Tongue (tissue), 2 donors: ENCODE data around the gene DHFR2. TPM values are rescaled to one million over a fixed set of nuclear protein-coding genes. Genes with fewer than 3 reads are reported as not detected.
"Not testable (repeated sequence)": the region's sequence is repeated elsewhere in the genome, so short reads cannot be mapped to it uniquely, and the experiment has no call there.

Experiments
- DNase-seq: peaks from one replicate; pipeline ENCODE4 v3.0.0-alpha.2; 2015
- total RNA-seq: library from RNA; depleted of rRNA; stranded (reverse); fragments of >200 nt; gene quantifications from one replicate; pipeline ENCODE4 v1.2.3, GENCODE V29; 2014

DHFR2 gene
- total RNA-seq: 7.2 TPM

DNA sequence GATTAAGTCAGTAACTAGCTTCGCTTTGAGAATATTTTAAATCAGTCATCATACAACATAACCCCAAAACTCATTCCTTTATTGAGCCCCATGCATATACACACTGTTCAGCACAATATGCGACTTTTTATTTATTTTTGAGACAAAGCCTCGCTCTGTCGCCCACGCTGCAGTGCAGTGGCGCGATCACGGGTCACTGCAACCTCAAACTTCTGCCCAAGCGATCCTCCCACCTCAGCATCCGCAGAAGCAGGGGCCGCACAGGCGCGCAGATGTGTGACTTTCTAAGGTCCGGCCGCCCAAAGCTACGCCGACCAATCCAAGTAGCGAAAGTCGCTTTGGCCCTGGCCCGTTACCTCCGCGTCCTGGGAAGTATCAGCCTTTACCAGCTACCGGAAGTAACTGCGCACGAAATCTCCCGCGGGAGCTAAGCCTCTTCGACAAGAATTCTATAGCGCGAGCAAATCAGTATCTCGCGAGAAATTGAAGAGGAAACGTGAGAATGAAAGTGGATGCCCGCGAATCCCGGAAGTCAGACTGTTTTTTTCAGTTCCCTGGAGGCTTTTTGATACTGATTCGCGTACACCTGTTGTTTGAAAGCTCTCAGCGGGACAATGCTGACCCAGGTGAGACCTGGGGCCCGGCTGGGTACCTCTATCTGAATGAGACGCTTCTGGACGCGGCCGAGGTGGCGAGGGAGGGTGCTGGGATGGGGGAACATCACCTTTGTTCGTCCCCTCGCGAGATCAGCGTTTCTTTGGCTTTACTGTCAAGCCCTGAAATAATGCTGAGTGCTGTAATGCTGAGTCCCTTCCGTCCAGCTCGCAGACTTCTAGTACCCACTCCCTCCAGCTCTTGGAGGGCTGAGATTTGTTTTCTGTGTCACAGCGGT lies at the start of gene DHFR2, which contains the start of gene NSUN3:
DHFR2 (minus strand) TSS at position 404 of the 892 bp plus-strand sequence. CDS start 1,405 bp downstream, outside the sequence.
NSUN3 (plus strand) TSS at position 549 of the 892 bp plus-strand sequence; CDS start at position 615, 66 bp downstream.
- peak; percentile 98 for DNase-seq

DNA sequence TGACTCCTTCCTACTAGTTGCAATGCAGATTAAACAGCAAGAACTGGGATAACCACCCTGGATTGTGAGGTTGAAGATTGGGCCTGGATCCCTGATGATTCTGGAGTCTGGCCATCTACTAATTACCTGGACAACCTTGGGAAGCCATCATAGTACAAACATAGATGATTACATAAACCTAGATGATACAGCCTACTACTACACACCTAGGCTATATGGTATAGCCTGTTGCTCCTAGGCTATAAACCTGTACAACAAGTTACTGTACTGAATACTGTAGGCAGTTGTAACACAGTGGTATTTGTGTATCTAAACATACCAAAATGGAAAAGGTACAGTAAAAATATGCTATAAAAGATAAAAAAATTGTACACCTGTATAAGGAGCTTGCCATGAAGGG lies 48.1 kb upstream of the DHFR2 start:
- no peak for DNase-seq

DNA sequence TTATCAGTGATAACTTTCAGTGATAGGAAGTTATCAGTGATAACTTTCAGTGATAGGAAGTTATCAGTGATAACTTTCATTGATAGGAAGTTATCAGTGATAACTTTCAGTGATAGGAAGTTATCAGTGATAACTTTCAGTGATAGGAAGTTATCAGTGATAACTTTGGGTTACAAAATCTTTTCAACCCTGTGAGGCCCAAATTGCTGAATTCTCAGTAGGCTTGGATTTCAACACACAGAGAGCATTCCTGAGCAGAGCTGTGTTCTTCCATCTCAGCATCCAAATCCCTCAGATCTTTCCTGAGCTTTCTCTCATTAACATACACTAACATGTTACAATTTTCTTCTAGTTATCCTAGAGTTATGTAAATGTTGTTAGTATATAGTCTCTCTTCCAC lies 47.5 kb upstream of the DHFR2 start:
- DNase-seq: not testable (repeated sequence)

DNA sequence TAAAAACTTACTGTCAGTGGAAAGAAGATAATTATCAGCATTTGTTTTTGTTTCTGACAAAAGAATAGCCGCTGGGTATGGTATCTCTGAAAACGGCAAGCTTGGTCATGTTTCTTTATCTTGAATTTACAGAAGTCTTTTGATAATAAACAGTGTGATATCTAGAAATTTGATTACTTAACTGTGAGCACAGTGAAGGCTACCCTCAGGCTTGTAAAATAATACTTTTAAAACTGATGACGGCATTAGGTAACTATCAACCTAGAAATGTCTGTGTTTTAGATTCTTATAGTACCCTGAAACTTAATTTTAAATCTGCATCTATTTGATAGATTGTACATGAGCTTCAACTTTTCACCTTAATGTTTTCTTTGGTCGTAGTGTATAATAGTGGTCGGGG lies 43.6 kb upstream of the DHFR2 start:
- no peak for DNase-seq

DNA sequence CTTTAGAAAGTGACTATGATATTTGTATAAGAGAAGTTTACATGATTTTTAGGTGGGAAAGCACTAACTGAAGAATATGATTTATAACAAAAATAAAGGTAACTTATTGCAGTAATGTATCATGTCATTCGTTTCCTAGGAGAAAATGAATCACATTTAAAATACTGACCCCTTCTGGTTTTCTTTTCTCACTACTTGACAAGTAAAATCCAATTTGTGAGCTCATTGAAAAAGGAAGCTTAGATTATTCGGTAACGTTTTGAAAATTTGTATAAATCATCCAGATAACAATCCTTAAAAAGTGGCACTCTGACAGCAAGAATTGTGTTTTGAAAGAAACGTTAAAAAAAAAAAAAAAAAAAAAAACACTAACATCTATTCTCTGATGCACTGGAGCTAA lies 39.1 kb upstream of the DHFR2 start:
- peak; percentile 5 for DNase-seq

DNA sequence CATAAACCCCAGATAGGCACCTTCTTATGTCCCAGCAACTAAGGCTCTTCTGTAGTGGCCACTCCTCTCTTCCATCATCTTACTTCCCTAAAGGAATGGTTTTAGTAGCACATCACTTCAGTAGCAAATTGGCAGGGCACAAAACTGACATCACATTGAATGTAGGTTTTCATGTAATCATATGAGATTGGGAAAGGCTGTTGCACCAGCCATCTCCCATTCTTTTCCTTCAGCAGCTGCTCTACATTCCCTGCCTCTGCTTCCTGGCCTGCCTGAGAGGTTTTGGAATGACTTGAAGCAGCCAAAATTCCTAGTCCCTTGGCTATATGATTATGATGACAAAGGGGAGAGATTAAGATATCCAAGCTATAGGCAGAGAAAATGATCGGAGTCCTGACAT lies 36.6 kb upstream of the DHFR2 start:
- DNase-seq: no peak

DNA sequence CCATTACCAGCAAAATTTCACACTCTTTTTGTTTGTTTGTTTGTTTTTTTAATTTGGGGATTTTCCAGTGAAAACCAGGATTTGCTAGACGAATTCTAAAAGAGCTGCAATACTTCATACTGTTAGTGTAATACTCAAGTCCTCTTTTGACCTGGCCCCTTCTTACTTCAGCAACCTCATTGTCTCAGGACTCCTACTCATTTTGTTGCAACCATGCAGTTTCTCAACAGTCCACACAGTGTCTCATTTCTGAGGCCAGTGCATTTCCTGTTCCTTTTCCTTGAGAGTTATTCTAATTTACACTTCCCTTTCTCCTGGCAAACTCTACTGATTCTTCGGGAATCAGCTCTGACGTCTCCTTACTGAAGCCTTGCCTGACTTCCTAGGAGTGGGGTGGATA lies 35.7 kb upstream of the DHFR2 start:
- no peak for DNase-seq

DNA sequence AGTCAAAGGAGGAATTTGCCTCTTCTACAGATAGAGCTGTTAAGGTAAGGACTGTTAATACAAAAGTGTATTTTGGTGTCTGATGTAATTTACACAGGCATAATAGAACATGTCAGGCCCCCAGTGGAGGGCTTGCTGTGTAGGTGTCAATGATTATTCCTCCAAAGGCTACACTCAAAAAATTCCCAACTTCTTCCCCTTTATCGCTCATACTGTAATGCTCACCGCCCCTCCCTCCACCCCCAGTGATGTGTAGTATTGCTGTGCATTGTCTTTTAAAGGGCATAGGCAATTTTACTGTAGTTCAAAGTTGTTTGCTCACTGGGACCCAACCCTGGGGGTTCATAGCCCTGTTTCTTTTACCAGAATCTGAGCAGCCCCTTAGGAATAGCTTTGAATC lies 32.4 kb upstream of the DHFR2 start:
- no peak for DNase-seq

DNA sequence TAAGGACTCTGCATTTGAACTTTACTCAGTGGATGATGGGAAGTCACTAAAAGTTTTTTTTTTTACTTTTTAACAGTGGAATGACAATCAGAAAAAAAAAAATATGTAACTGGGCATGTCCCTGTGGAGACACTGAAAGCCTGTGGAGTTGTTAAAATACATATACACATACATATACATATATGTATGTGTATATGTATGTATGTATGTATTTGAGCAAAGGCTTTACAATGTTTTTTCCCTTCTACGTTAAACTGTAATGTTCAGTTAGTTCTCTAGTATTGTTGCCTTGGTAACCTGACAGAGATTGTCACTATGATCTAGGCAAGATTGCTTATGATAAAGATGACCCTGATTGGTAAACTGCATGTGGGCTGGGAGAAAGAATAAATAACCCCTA lies 30.4 kb upstream of the DHFR2 start:
- DNase-seq: no peak

DNA sequence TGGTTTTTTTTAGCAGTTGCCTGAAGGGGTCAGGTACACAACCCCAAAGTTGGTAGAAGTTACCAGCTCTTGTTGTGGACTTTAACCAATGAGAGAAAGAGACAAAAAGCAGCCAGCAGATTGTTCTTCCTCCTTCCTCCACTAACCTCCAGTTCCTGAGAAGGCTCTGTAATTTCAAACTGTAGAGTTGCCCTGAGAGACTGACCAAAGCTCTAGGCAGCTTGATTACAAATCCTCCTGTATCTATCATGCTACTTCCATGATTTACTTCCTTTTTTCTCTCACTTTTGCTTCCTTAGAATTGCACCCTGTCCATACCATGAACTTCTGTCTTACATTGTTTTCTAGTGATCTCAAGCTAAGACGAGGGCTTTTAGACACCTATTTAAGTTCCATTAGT lies 29.4 kb upstream of the DHFR2 start:
- DNase-seq: no peak

DNA sequence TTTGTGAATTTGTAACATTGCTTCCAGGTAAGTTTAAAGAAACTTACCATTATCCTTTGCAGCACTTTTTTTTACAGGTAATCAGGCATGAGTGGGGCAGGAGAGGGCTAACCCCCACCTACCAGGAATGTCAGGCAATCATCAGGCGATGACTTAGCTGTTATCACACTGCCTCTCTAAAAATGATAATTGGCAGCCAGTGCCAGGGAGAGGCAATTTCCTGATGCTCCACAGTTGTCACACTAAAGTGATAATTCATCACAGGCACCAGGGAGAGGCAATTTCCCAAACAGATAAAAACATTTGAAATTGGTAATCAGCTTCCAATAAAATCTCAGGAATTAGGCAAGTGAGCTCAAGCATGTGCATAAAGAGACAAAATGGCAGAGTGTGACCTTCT lies 26.4 kb upstream of the DHFR2 start:
- no peak for DNase-seq

DNA sequence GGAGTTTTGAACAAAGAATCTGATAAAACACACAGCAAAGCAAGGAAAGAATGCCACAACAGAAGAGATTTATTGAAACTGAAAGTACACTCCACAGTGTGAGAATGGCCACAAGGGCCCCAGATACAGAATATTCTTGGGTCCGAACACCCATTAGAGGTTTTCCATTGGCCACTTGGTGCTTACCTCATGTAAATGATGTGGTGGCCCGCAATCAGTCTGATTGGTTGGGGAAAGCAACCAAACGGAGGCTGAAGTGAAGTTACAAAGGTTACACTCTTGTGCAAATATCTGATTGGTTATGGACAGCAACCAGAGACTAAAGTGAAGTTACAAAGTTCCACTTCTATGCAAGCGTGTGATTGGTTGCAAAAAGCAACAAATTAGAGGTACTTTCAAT lies 20.5 kb upstream of the DHFR2 start:
- DNase-seq: no peak

DNA sequence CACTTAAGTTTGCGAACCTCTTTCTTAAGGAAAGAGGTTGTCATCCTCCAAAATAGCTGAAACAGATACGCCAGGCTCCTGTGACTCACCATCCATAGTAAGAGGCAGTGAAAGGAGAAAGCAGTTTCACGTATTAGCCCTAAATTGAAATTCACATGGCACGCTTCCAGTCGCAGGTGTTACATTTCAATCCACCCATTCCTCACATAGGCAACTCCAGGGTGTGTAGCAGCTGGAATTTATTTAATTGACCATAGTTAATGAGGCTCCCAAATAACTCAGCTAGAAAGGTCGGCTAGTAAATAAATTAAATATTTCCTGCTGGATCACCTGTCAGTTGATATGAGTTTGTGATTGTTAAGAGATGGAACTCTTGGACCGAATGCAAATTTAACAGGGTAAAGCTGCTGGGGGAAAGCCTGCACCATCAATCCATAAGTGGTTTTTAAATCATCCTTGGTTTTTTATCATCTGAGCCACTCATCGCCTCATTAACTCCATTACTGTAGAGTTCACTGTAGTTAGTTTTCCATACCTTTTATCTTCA lies 19.7 kb upstream of the DHFR2 start:
- DNase-seq: no peak

DNA sequence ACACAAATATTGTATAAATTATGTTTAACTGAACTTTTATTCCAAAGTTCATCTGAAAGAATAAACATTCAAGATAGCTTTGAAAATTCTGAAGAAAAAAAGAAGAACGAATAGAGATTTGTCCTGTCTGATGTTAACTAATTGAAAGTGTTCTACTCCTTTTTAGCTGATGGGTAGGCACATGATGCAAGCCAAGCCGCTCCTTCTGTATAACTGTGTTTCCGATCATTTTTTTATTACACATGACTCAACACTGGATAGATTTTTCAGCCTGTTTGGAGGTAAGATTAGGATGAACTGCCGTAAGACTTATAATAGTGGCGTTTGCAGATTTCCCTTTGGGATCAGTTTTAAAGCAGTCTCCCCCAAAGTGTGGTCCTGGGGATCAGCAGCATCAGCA lies 19.2 kb upstream of the DHFR2 start:
- DNase-seq: no peak

DNA sequence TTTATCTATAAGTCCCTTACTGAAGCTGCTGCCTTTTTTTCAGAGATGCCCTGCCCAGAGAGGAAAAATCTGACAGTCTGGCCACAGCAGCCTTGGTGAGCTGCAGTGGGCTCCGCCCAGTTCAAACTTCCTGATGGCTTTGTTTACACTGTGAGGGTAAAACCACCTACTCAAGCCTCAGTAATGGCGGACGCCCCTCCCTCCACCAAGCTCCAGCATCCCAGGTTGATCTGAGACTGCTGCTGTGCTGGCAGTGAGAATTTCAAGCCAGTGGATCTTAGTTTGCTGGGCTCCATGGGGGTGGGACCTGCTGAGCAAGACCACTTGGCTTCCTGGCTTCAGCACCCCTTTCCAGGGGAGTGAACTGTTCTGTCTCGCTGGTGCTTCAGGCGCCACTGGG lies 17.8 kb upstream of the DHFR2 start:
- DNase-seq: not testable (repeated sequence)

DNA sequence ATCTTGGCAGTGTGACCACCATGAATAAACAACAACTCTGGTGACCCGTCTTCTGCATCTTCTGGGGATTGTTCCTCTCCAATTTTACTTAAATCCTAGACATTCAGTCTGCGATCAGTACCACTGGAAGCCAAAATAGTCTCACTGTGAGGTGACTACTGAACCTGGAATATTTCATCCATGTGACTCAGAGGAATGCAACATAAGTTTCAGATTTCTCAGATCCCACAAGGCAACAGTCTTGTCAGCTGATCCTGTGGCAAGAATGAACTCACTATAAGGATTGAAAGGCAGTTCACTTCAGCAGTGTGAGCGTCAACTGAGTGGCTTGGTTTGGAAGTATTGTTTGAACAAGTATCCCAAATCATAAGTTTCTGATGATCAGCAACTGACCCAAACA lies 13.3 kb upstream of the DHFR2 start:
- no peak for DNase-seq

DNA sequence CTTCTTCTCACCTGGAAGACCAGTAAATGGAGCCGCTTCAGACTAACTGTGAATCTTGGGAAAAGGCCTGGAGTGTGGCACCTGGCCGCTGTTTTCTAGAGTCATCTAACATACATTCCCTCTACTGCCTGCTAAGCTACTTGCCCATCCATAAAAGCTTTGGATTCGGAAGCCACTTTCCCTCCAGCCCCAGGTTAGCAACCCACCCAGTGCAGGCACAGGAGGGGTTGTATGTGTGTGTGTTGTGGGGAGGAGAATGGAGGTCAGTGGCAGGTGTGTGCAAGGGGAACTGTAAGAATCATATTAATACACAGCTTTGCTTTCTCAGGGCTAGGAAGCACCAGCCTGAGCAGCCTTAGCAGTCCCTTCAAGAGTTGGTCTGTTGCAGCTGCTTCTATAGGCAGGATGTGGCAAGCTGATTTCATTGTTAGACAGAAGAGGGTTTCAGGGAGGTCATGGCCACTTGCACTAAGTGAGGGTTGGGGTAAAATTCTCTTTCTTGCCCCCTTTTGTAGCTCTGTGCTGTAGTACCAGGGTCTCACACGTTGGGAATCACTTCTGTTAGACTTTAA lies 9.1 kb upstream of the DHFR2 start:
- DNase-seq: no peak

DNA sequence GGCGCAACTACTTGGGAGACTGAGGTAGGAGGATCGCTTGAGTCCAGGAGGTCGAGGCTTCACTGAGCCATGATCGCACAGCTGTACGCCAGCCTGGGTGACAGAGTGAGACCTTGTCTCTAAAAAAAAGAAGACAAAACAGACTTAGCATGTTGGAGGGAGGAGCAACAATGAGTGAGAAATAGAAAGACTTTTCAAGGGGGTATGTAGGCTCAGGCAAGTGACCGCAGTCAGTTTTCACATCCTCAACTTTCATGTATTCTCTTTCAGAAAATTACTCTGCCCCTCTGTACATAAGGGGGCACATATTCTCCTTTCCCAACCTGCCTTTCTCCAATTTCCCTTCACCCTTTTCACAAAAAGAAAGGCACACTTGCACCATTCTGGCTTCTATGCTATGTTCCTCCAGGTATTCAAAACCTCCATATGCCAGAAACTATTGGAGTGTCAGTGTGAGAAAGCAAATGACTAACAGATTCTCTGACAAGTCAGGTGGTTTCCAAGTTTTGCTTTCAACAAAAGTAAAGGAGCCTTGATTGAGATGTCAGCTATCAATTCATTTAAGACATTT lies 7.7 kb upstream of the DHFR2 start:
- no peak for DNase-seq

DNA sequence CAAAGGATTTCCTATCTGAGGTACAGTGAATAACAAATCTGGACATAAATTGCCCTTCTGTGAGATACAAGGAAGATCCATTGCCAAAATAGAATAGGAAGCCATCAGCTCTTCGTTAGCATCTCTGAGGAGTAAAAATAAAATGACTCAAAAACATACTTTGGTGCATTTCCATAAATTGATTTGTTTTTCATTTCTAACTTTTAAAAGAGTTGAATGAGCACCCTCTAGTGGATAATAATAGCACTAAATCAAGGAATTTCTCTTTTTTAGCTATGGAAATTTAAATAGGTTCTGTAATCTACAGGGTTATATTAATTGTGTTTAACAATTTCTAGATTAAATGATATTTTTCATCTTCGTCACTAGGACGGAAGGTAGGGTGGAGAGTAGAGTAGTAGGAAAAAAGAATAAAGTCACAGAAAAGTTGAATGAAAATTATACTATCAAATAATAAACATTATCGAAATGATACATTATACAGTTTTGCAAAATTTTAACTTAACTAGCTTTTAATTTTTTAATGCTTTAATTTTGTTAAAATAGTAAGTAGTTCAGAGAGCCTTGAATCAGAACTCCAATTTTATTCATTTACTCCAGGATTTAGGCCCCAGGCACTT lies 6.6 kb upstream of the DHFR2 start:
- DNase-seq: peak; percentile 45

DNA sequence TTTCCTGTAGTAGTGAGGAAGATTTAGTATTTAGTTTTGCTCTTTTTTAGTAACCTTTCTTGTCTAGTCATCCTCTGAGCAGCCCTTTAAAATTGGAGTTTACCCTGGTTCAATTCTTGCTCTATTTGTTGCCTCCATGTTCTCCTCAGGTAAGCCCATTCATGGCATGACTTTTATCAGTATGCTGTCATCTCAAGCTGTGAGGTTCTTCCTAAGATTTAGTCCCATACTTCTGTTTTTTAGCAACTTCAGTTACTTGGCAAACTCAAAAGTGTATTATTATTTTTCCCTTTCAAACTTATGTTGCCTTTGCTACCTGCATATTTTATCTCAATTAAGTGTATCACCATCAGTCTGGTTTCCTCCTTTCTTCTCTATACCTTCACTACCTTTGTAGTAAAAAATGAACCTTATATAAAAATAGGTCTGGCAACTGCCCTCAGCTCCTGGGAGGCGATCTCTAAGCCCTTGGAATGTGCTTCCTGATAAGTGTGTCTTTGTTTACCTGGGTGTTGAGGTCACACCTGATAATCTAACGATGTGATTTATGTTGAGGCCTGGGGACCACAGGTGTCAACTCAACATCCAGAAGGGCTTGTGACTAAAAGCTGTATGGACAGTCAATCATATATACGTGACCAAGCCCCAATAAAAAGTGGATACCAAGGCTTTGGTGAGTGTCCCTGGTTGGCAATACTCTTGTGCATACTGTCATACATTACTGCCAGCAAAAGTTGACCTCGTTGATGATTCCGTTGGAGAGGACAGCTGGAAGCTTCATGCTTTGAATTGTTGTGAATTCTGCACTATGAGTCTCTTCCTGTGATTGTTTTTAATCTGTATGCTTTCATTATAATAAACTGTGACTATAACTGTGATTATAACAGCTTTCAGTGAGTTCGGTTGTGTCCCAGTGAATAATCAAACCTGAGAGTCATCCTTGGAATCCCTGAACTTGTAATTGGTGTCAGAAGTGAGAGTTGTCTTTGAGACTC lies 4.1 kb upstream of the DHFR2 start:
- DNase-seq: no peak

DNA sequence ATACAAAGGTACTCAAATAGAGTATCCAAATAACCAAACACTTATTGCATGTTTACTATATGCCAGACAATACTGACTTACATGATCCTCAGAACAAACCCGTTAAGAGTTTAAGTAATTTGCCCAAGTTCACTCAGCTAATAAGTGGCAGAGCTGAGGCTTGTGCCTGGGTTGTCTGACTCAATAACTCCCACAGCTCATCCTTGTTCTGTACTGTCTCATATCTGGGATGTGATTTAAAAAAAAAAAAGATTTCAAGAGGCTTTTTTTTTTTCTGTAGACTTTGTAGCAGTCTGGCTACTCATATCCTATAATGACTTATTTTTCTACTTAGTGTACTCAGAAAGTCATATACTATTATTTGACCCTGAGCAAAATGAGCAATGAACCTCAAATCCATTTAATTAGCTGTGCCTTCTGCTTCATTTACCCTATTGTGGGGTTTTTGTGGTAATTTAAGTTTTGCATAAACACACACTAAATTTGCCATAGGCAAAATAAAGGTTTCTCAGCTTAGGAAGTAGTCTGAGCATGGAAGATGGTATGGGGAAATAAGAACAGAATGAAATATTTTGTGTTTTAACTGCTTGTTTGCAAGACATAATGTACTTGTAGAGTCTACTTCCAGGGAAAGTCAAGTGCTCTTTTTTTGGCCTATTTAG lies 3.2 kb upstream of the DHFR2 start:
- no peak for DNase-seq
